Upper lobe of right lung (tissue), 1 donor: Measurements from ENCODE around the gene AP3S1. TPM values are rescaled to one million over a fixed set of nuclear protein-coding genes. Genes with fewer than 3 reads are reported as not detected.
"Not testable (repeated sequence)": the region's sequence is repeated elsewhere in the genome, so short reads cannot be mapped to it uniquely, and the experiment has no call there.

ENCODE experiments used
- ATAC-seq: fragments of 200-7000 bp; cut with Tn5 transposase; one replicate; pipeline ENCODE4 v1.9.1; 2020; ENCODE audit warnings: mild to moderate bottlenecking, moderate library complexity
- DNase-seq: peaks from one replicate; pipeline ENCODE4 v3.0.0-alpha.2; 2020
- H3K27ac ChIP-seq: fragments of 200-600 bp; one replicate; pipeline ENCODE4 v1.8.0; 2022
- H3K27me3 ChIP-seq: fragments of 200-600 bp; one replicate; pipeline ENCODE4 v1.8.0; 2022; ENCODE audit warnings: mild to moderate bottlenecking
- H3K36me3 ChIP-seq: fragments of 200-600 bp; one replicate; pipeline ENCODE4 v1.8.0; 2022
- H3K4me1 ChIP-seq: fragments of 200-600 bp; one replicate; pipeline ENCODE4 v1.8.0; 2022
- H3K4me3 ChIP-seq: fragments of 200-600 bp; one replicate; pipeline ENCODE4 v1.8.0; 2022; ENCODE audit warnings: mild to moderate bottlenecking
- H3K9me3 ChIP-seq: fragments of 200-600 bp; one replicate; pipeline ENCODE4 v1.8.0; 2022
- CTCF ChIP-seq: fragments of 200-600 bp; IDR thresholded peaks from one replicate; pipeline ENCODE4 v1.8.0; 2022; ENCODE audit warnings: antibody characterized with exemption
- intact Hi-C: fragments of 100-400 bp; cut with DNase I; formaldehyde crosslinking; loops from one replicate; pipeline ENCODE4 v1.11.0; 2022
- total RNA-seq: library from RNA; stranded (reverse); fragmentation: NEBNext Ultra II Directional; extraction: Animal tissue kit (Norgen Biotek cat#: 25700); gene quantifications from one replicate; pipeline ENCODE4 v1.2.1, GENCODE V29; 2021
- donor health status: DM: no; HTN: yes; CAD: no; lungs with severe emphysema.

Gene AP3S1
- total RNA-seq, 1 donor from 2014 or later, result 70.4 TPM

GRCh38 chr5:115920171-115920725 lies 78.5 kb downstream of the AP3S1 start:
- H3K4me3 ChIP-seq, result no peak overlapping the region
- TF ChIP-seq CTCF, result no peak
- H3K4me1 ChIP-seq, result no peaks in the 10 kb centered on the region
- intact Hi-C loops, result no loop called here
- DNase-seq, result no peak
- no peak overlapping the region for H3K27ac ChIP-seq
- ATAC-seq, result no peak
- no peaks in the 10 kb centered on the region for H3K9me3 ChIP-seq
- H3K27me3 ChIP-seq, result no peaks in the 10 kb centered on the region
- no peaks in the 10 kb centered on the region for H3K36me3 ChIP-seq

GRCh38 chr5:115928578-115929407 lies 87.1 kb downstream of the AP3S1 start:
- intact Hi-C loops, H3K36me3 ChIP-seq, H3K27ac ChIP-seq, DNase-seq, H3K4me3 ChIP-seq, H3K4me1 ChIP-seq, H3K9me3 ChIP-seq, ATAC-seq, H3K27me3 ChIP-seq: not testable (repeated sequence)

GRCh38 chr5:115930171-115930570 lies 88.4 kb downstream of the AP3S1 start:
- H3K4me1 ChIP-seq, H3K27ac ChIP-seq, ATAC-seq, H3K36me3 ChIP-seq, H3K9me3 ChIP-seq, intact Hi-C loops, H3K27me3 ChIP-seq, H3K4me3 ChIP-seq, DNase-seq: not testable (repeated sequence)

GRCh38 chr5:115930630-115931337 lies 89.0 kb downstream of the AP3S1 start:
- TF ChIP-seq CTCF, result no peak
- H3K9me3 ChIP-seq, result no peaks in the 10 kb centered on the region
- no peak overlapping the region for H3K4me3 ChIP-seq
- no peak overlapping the region for H3K27ac ChIP-seq
- DNase-seq (no peak), ATAC-seq (no peak)
- H3K36me3 ChIP-seq, result no peaks in the 10 kb centered on the region
- no peaks in the 10 kb centered on the region for H3K27me3 ChIP-seq
- no peaks in the 10 kb centered on the region for H3K4me1 ChIP-seq
- intact Hi-C loops, result no loop called here

GRCh38 chr5:115932991-115933390 lies 91.3 kb downstream of the AP3S1 start:
- Histone ChIP-seq H3K4me1 (no peaks in the 10 kb centered on the region), H3K27ac (no peak overlapping the region), H3K9me3 (no peaks in the 10 kb centered on the region), H3K4me3 (no peak overlapping the region), H3K36me3 (no peaks in the 10 kb centered on the region), H3K27me3 (no peaks in the 10 kb centered on the region)
- TF ChIP-seq CTCF, result no peak
- intact Hi-C loops, result no loop called here
- DNase-seq (no peak), ATAC-seq (no peak)

- DNase-seq, result no peak
- TF ChIP-seq CTCF, result no peak
- Histone ChIP-seq H3K27me3 (no peaks in the 10 kb centered on the region), H3K36me3 (no peaks in the 10 kb centered on the region), H3K9me3 (no peaks in the 10 kb centered on the region), H3K4me1 (no peaks in the 10 kb centered on the region), H3K4me3 (no peak overlapping the region), H3K27ac (no peak overlapping the region)
- intact Hi-C loops, result no loop called here
- no peak for ATAC-seq
Measured at GRCh38 chr5:115934388-115934974, 92.7 kb downstream of the AP3S1 start.
